ENCODE data around the gene ZPR1.

DNA sequence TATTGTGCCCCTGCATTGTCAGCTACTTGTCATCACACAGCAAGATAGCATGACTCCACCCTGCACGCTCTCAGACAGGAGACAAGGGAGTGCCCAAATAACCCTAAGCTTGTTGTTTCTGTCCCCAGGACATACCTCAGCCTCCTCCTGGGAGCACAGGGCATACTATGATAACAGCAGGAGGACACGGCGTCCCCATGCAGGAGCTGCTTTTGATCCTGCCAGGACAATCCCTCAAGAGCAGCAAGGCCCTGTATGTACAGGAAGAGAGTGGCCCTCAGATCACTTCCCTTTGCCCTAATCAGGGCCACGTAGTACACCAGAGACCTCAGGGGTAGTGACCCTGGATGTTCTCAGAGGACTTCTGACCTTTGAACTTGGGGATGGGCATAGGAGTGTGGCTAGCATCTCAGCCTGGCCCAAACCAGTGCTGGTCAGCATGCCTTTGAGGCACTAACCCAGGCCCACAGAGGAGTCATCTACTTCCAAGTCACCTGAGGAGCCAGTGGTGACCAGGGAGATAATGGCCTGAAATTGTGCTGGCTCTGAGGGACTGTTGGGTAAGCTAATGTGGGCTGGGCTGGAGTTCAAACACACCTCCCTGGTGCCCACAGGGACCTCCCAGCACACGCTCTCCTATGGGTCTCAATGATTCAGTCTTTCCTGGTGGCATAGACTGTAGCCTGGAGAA lies 26.1 kb upstream of the ZPR1 start:
- TF ChIP-seq EZH2 (IDR thresholded peaks at IDR 0.05; ENCODE audit: insufficient read depth, low read length), result no peak
- TF ChIP-seq, protein P1, sequence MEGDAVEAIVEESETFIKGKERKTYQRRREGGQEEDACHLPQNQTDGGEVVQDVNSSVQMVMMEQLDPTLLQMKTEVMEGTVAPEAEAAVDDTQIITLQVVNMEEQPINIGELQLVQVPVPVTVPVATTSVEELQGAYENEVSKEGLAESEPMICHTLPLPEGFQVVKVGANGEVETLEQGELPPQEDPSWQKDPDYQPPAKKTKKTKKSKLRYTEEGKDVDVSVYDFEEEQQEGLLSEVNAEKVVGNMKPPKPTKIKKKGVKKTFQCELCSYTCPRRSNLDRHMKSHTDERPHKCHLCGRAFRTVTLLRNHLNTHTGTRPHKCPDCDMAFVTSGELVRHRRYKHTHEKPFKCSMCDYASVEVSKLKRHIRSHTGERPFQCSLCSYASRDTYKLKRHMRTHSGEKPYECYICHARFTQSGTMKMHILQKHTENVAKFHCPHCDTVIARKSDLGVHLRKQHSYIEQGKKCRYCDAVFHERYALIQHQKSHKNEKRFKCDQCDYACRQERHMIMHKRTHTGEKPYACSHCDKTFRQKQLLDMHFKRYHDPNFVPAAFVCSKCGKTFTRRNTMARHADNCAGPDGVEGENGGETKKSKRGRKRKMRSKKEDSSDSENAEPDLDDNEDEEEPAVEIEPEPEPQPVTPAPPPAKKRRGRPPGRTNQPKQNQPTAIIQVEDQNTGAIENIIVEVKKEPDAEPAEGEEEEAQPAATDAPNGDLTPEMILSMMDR (IDR thresholded peaks at IDR 0.05; ENCODE audit: insufficient read depth, low read depth, low read length), result no peak
